Fibroblast of skin of left biceps (primary cell): ENCODE data around the gene SEMA3F.
A peak's percentile ranks its signal among the peaks of the same experiment; 100 is the strongest.

Source experiments
- DNase-seq, 2 experiments: peaks; one replicate each; pipeline ENCODE4 v3.0.0-alpha.2; 2013; ENCODE audit warnings: low read depth in 2 of 2

SEMA3F gene

DNA sequence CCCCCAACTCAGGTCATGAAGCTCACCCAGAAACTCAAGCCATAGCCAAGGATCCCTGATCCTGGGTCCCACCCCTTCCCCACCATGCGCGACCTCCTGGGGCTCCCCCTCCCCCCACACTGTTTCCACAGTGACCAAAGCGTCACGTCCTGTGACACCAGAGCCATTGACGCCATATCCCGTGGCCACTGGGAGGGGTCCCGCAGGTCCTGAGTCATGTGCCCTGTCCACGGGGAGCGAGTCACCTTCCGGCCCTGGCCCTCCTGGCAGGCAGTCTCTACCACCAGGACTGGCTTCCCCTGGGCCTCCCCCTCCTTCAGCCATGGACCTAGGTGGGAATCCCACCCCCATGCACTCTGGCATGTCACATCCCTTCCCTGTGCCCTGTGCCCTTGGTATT is 15.6 kb downstream of the SEMA3F start:
- no peak for DNase-seq

GRCh38 chr3:50171540-50172301 is 16.6 kb downstream of the SEMA3F start:
- DNase-seq = no peak

DNA sequence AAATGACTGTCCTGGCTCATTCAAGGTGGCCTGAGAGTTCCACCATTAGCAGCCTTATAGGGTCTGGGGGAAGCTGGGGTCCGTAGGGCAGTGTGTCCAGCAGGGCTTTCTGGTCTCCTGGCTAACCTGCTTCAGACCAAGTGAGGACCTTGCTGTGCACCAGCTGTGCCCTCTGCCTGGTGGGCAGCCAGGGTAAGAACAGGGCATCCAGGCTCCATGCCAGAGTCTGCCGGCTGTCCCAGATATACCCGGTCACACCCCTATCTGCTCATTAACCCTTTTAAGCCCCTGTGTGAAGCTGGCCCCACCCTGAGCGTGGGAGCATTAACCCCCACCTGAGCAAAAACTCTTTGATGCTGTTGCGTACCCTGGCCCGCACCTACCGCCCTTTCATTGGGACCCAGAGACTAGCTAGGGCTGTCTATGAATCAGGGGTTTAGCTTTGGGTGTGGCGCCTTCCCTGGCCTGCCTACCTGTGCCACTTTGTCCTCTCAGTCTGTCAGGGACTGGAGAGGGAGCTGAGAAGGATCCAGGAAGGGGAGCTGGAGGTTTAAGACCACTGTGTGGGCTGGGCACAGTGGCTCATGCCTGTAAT is 17.6 kb downstream of the SEMA3F start:
- no peak for DNase-seq

GRCh38 chr3:50173685-50174516 is 18.8 kb downstream of the SEMA3F start:
- no peak for DNase-seq

DNA sequence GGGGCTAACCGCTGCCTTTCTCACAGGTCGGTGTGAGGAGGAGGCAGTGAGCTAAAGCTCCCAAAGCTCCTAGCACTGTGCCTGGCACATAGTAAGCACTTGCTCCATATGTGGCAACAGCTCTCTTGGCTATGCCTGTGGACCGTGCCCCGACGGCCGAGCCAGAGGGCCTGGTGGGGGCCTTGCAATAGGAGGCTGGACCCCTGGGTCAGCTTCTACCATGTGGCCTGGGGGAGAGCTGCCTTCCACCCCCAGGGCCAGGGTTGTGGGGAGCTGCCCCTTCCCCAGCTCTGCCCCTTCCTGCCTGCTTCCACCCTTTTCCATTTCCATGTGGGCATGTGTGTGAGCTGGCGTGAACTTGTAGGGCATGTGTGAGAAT is 19.4 kb downstream of the SEMA3F start:
- no peak for DNase-seq

GRCh38 chr3:50174947-50175524 is 19.9 kb downstream of the SEMA3F start:
- DNase-seq = no peak

DNA sequence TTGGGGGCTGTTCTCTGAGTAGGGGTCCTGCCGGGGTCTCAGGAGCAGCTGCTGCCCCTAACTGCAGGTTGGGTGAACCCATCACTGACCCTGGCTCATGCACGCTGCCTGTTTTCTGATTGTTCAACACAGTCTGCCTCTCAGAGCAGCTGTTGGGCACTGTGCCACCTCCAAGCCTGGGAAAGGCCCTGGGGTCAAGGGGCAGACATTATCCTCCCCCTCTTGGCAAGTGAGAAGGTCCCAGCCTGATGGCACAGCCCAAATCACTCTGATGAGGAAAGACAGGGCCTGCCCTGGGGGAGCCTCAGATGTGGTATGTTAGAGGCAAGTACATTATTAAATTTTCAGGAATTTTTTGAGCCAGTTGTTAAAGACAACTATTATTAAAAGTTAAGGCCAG is 22.2 kb downstream of the SEMA3F start:
- DNase-seq = no peak

GRCh38 chr3:50179710-50180109 is 24.6 kb downstream of the SEMA3F start:
- DNase-seq = no peak

DNA sequence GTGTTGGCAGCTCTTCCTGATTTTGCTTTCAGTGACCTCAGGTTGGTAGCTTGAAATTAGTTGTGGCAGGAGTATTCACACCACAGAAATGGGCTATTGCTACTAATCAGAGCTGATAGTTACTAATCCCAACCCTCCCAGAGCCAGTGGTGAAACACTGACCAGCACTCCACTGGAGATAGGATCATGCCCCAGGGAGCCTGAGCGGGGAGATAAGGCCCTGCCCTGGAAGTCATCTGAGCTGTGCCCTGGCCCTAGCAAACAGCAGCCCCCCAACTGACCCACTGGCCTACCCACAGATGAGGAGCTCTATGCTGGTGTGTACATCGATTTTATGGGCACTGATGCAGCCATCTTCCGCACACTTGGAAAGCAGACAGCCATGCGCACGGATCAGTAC is 26.9 kb downstream of the SEMA3F start:
- no peak for DNase-seq

DNA sequence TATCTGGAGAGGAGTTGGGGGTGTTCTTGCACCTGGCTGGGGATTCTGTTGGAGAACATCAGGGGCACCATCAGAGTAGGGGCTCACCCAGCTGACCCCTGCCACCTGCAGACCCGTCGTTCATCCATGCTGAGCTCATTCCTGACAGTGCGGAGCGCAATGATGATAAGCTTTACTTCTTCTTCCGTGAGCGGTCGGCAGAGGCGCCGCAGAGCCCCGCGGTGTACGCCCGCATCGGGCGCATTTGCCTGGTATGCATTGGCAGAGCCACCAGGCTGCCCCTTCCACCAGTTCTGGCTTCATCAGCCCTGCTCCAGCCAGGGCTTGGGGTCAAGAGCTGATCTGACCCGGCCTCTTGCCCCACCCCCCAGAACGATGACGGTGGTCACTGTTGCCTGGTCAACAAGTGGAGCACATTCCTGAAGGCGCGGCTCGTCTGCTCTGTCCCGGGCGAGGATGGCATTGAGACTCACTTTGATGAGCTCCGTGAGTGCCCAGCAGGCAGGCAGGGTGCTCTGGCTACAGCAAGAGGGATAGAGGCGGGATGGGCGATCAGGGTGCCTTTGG is 27.5 kb downstream of the SEMA3F start:
- no peak for DNase-seq

GRCh38 chr3:50183755-50184154 is 28.6 kb downstream of the SEMA3F start:
- no peak for DNase-seq

DNA sequence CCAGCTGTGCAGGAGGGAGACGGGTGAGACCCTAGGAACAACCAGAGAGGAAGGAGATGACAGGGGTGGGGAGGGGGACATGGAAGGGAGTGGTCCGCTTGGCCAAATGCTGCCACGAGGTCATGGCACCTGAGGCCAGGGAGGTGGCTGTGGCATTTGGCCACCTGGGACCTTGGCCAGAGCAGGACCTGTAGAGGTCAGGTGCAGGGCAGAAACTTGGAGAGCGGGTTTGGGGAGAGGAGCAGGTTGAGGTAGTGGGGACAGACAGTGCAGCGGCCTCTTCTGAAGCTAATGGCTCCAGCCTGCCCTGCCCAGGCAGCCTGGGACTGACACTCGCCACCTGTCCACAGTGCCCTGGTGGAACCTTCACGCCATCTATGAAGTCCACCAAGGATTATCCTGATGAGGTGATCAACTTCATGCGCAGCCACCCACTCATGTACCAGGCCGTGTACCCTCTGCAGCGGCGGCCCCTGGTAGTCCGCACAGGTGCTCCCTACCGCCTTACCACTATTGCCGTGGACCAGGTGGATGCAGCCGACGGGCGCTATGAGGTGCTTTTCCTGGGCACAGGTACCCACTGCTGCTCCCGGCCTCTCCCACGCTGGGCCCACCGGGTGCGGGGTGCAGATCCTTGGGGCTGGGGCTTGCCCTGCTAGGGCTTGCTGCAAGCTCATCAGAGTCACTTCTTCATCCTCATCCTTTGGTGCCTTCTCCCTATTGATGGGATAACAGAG is 29.3 kb downstream of the SEMA3F start:
- no peak for DNase-seq

DNA sequence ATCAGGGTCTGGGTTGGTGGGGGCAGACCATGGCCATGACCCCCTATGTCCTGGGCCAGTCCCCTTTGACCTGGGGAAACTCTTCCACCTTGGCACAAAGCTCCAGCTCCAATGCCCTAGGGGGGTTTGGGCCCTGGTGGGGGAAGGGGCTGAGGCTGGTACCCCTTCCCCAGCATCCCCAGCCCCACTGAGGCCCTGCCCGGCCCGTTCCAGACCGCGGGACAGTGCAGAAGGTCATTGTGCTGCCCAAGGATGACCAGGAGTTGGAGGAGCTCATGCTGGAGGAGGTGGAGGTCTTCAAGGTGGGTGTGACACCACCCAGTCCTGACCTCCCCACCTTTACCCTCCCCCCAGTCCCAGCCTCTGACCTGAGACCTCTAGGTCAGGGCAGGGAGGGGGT is 30.1 kb downstream of the SEMA3F start:
- no peak for DNase-seq

DNA sequence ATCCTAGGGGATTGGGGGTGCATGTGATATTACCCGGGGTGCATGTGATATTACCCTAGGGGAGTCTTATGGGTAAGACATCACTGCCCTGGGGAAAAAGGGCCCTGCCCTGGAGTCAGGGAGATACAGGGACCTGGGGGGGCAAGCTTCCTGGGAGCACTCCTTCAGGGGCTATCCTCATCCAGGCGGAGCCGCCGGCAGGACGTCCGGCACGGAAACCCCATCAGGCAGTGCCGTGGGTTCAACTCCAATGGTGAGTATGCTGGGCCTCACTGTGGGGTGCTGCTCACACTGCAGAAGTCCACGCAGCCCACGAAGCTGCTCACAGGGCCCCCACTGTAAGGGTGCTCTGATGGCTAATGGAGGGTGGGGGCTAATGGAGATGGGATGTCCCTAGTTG is 31.0 kb downstream of the SEMA3F start:
- DNase-seq = no peak

DNA sequence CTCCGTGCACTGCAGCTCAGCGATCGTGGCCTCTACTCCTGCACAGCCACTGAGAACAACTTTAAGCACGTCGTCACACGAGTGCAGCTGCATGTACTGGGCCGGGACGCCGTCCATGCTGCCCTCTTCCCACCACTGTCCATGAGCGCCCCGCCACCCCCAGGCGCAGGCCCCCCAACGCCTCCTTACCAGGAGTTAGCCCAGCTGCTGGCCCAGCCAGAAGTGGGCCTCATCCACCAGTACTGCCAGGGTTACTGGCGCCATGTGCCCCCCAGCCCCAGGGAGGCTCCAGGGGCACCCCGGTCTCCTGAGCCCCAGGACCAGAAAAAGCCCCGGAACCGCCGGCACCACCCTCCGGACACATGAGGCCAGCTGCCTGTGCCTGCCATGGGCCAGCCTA is 32.6 kb downstream of the SEMA3F start:
- no peak for DNase-seq

DNA sequence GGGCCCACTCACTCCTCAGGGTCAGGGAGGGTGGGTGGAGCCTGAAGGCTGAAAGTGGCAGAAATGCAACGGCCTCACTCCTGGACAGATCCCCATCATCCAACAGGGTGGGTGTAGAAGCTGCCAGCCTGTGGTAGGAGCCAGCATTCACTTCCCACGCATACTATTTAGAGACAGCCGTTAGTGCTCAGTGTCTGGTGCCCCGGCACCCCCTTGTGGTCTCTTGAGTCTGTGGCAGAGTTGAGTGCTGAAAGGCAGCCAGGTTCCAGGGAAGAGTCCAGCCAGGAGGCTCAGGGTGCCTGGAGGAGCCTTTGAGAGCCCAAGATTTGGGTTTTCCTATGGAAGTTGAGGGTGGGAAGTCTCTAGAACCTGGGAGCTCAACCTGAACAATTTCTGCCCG is 34.1 kb downstream of the SEMA3F start:
- DNase-seq = peak; percentile 44 to 49

- DNase-seq = no peak
These were observed 34.9 kb downstream of the SEMA3F start for GRCh38 chr3:50189989-50190388.

- no peak for DNase-seq
These were observed 36.0 kb downstream of the SEMA3F start, which contains the start of gene GNAT1 for GRCh38 chr3:50190936-50191660. TSS of gene GNAT1 (plus strand) at chr3:50191610. CDS start at chr3:50191726, 116 bp downstream.

DNA sequence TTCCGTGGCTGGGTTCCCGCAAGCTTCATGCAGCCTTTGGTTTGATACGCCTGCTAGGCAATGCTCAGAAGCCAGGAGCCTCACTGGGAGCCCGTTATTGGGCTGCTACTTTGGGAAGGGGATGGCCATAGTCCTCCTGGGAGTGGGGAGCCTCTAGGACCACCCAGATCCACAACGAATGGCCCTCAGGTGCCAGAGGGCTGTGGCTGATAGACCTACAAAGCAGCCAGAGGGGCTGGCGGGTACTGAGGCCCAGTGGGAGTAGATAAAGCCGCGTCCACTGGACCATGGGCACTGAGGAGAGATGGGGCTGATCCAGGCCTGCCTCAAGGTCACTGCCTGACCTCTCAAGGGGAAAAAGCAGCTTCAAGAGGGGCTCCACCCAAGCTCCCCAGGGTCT is 37.0 kb downstream of the SEMA3F start:
- no peak for DNase-seq

GRCh38 chr3:50192689-50193141 is 37.6 kb downstream of the SEMA3F start:
- no peak for DNase-seq

DNA sequence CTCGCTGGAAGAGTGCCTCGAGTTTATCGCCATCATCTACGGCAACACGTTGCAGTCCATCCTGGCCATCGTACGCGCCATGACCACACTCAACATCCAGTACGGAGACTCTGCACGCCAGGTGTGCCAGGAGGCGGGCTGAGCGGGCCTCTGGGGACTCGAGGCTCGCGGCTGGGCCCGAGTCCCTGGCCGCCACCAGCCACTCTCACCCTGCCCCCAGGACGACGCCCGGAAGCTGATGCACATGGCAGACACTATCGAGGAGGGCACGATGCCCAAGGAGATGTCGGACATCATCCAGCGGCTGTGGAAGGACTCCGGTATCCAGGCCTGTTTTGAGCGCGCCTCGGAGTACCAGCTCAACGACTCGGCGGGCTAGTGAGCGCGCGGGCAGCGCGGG is 38.2 kb downstream of the SEMA3F start:
- no peak for DNase-seq
